GM12873 (cell line): ENCODE results near the gene ITGA4.

Experiments used
- TF ChIP-seq, protein P1 (sequence below): IDR thresholded peaks from 2 replicates; pipeline ENCODE4 v1.5.1; 2012; ENCODE audit warnings: low read depth, mild to moderate bottlenecking, moderate library complexity, low read length, control low read depth; ENCODE audit not compliant: insufficient read depth; ENCODE audit errors: missing control alignments

Gene ITGA4

DNA sequence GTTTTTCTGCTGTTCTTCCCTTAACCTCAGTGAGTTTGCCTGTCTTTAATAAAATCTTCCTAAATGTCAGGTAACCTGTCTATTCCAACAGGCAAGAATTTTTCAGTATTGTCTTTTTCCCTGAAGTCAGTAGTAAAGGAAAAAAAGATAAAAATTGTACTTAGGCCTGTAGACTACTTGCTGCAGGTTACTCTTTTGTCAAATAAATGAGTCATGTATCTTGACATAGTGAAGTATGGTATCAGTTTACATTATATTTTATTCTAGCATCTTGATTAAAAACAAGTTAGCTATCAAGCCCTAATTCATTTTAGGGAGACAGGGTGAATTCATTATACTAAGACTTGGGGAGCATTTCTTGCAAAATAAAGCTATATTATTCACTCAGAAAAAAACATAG is 59.8 kb downstream of the ITGA4 start:
- TF ChIP-seq, protein P1, sequence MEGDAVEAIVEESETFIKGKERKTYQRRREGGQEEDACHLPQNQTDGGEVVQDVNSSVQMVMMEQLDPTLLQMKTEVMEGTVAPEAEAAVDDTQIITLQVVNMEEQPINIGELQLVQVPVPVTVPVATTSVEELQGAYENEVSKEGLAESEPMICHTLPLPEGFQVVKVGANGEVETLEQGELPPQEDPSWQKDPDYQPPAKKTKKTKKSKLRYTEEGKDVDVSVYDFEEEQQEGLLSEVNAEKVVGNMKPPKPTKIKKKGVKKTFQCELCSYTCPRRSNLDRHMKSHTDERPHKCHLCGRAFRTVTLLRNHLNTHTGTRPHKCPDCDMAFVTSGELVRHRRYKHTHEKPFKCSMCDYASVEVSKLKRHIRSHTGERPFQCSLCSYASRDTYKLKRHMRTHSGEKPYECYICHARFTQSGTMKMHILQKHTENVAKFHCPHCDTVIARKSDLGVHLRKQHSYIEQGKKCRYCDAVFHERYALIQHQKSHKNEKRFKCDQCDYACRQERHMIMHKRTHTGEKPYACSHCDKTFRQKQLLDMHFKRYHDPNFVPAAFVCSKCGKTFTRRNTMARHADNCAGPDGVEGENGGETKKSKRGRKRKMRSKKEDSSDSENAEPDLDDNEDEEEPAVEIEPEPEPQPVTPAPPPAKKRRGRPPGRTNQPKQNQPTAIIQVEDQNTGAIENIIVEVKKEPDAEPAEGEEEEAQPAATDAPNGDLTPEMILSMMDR = no peak

- TF ChIP-seq, protein P1 = no peak
Measured at GRCh38 chr2:181517685-181518301, 60.6 kb downstream of the ITGA4 start.

GRCh38 chr2:181520253-181520652 is 63.1 kb downstream of the ITGA4 start:
- TF ChIP-seq, protein P1 = no peak

DNA sequence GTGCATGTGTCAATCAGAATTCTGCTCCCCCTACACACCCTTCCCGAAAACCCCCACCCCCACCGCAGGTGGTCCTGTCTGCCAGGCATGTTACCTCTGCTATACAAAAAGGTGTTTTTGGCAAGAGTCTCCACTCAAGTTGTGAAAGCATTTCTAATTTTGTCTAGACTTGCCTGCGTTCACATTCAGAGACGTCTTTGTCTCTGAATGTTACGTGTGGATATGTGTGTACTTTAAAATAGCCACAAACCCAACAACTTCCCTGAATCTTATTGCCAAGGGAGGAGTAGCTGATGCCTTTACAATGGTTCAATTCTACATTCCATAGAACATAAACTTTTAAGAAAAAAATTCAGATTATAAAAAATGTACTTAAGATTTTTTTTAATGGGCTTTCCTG is 66.6 kb downstream of the ITGA4 start:
- TF ChIP-seq, protein P1 = no peak

GRCh38 chr2:181526014-181526413 is 68.8 kb downstream of the ITGA4 start:
- TF ChIP-seq, protein P1 = no peak

DNA sequence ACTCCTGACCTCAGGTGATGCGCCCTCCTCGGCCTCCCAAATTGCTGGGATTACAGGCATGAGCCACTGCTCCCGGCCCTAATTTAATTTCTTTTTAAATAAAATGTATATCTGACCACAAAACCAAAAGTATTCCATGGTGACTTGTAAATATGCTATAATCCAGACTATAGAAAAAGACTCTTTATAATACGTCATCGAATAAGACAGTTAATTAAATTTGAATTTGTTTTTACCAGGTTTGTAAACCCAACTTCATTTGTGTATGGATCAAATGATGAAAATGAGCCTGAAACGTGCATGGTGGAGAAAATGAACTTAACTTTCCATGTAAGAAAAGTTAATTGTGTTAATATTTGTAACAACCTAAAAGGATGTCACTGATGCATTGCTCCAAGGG is 69.9 kb downstream of the ITGA4 start:
- TF ChIP-seq, protein P1 = no peak

GRCh38 chr2:181528441-181528840 is 71.3 kb downstream of the ITGA4 start:
- TF ChIP-seq, protein P1 = no peak
